Stomach (tissue), 9 donors: ENCODE results near the gene CACUL1. TPM values are rescaled to one million over a fixed set of nuclear protein-coding genes. Genes with fewer than 3 reads are reported as not detected.
"Not testable (repeated sequence)": the region's sequence is repeated elsewhere in the genome, so short reads cannot be mapped to it uniquely, and the experiment has no call there.

ENCODE experiments used
- DNase-seq, 2 donors: peaks; one replicate each; pipeline versions ENCODE4 v3.0.0 to v3.0.0-alpha.2; 2013 to 2019
- H3K27ac ChIP-seq, 5 donors: fragments of 200-600 bp in 4 of 5; sonication (generic) in 4 of 5; one replicate each; pipeline ENCODE4 v1.5.1; 2013 to 2019; ENCODE audit warnings: mild to moderate bottlenecking in 1 of 5, moderate library complexity in 1 of 5
- H3K27me3 ChIP-seq, 3 donors: fragments of 200-600 bp; sonication (generic); one replicate each; pipeline ENCODE4 v1.5.1; 2017 to 2019; ENCODE audit warnings: mixed run types in 1 of 3
- H3K36me3 ChIP-seq, 4 donors: fragments of 200-600 bp; sonication (generic); 1 replicate in 3 of 4; 2 replicates in 1 of 4; pipeline ENCODE4 v1.5.1; 2016 to 2019
- H3K4me1 ChIP-seq, 4 donors: fragments of 200-600 bp; sonication (generic); one replicate each; pipeline ENCODE4 v1.5.1; 2016 to 2019
- H3K4me3 ChIP-seq, 4 donors: fragments of 200-600 bp; sonication (generic) in 3 of 4; one replicate each; pipeline ENCODE4 v1.5.1; 2016 to 2019; ENCODE audit warnings: mild to moderate bottlenecking in 1 of 4
- H3K9me3 ChIP-seq, 4 donors: fragments of 200-600 bp; sonication (generic); one replicate each; pipeline ENCODE4 v1.5.1; 2016 to 2019
- CTCF ChIP-seq, 7 experiments: fragments of 450-650 bp in 4 of 7; fragments of 200-600 bp in 3 of 7; sonication (generic) in 3 of 7; IDR thresholded peaks; one replicate each; pipeline ENCODE4 v1.5.1; 2016 to 2019; ENCODE audit warnings: antibody characterized with exemption in 7 of 7, control low read depth in 2 of 7, mild to moderate bottlenecking in 1 of 7
- EP300 ChIP-seq: sonication (generic); formaldehyde crosslinking; IDR thresholded peaks from one replicate; pipeline ENCODE4 v1.6.1; 2017; ENCODE audit warnings: antibody characterized with exemption
- POLR2A ChIP-seq, 4 donors: fragments of 450-650 bp; IDR thresholded peaks; one replicate each; pipeline ENCODE4 v1.6.1; 2016; ENCODE audit warnings: antibody characterized with exemption in 4 of 4, control low read depth in 2 of 4, mild to moderate bottlenecking in 1 of 4, moderate library complexity in 1 of 4
- POLR2AphosphoS5 ChIP-seq, 3 donors: sonication (generic); formaldehyde crosslinking; IDR thresholded peaks; one replicate each; pipeline ENCODE4 v1.6.1; 2016; ENCODE audit warnings: antibody characterized with exemption in 3 of 3
- WGBS, 5 donors: extraction: QIAGEN DNeasy Blood & Tissue Kit in 3 of 5; methylation state at CpG; one replicate each; pipeline versions ENCODE4 v1.1.5 to v1.1.7; 2013 to 2018; 5-methylcytosine and 5-hydroxymethylcytosine counted together
- intact Hi-C: fragments of 100-400 bp; cut with DNase I; formaldehyde crosslinking; loops from one replicate; pipeline ENCODE4 v1.15.1; 2023; ENCODE audit warnings: low total_unique reads
- polyA plus RNA-seq, 3 donors: library from polyadenylated mRNA; stranded (reverse); fragments of 200-250 nt; gene quantifications; one replicate each; pipeline ENCODE4 v1.2.3, GENCODE V29; 2013
- total RNA-seq, 5 donors: library from RNA; depleted of rRNA; stranded (reverse); fragments of >200 nt; gene quantifications; one replicate each; pipeline versions ENCODE4 v1.1.0 to v1.2.3, GENCODE V29; 2014 to 2016
- donor health status: healthy with polysubstance abuse.
- donor health status: Bipolar disorder and iron deficiency.
- donor health status: healthy.

Gene CACUL1
- total and polyA plus RNA-seq, 8 donors = 5.1 to 76.9 (median 18.5) TPM

- H3K4me3 ChIP-seq = no peak overlapping the region
- DNase-seq = peak; percentile 34 to 59
Measured at GRCh38 chr10:118800920-118801319, 46.1 kb upstream of the CACUL1 start.

GRCh38 chr10:118799777-118800176 lies 45.0 kb upstream of the CACUL1 start:
- H3K4me1 ChIP-seq = no peaks in the 10 kb centered on the region
- no peak overlapping the region for H3K4me3 ChIP-seq
- no peak for DNase-seq
- TF ChIP-seq POLR2AphosphoS5 (IDR thresholded peaks at IDR 0.05) = no peak
- no peak for TF ChIP-seq EP300
- TF ChIP-seq POLR2A (IDR thresholded peaks at IDR 0.05) = no peak
- no peak for TF ChIP-seq CTCF (IDR thresholded peaks at IDR 0.05)
- no peaks in the 10 kb centered on the region for H3K9me3 ChIP-seq
- no peaks in the 10 kb centered on the region for H3K36me3 ChIP-seq
- intact Hi-C loops = no loop called here
- H3K27ac ChIP-seq = no peak overlapping the region
- H3K27me3 ChIP-seq = no peaks in the 10 kb centered on the region
- WGBS, 5 donors = 37 to 47% (median 46%) methylated on average over 3 of the region's 3 CpGs

More at GRCh38 chr10:118800920-118801319, 46.1 kb upstream of the CACUL1 start:
- H3K36me3 ChIP-seq = no peaks in the 10 kb centered on the region
- H3K27me3 ChIP-seq = no peaks in the 10 kb centered on the region
- intact Hi-C loops = no loop called here
- no peaks in the 10 kb centered on the region for H3K9me3 ChIP-seq
- no peaks in the 10 kb centered on the region for H3K4me1 ChIP-seq
- WGBS, 5 donors = 39 to 46% (median 44%) methylated on average over 4 of the region's 4 CpGs
- H3K27ac ChIP-seq = no peak overlapping the region
- TF ChIP-seq CTCF (IDR thresholded peaks at IDR 0.05) (peak in 5 of 7 experiments; percentile 13 to 50 (median 26)), POLR2AphosphoS5 (IDR thresholded peaks at IDR 0.05) (no peak)

GRCh38 chr10:118798231-118798662 lies 43.5 kb upstream of the CACUL1 start:
- Histone ChIP-seq H3K9me3 (no peaks in the 10 kb centered on the region), H3K4me3 (no peak overlapping the region), H3K27me3 (no peaks in the 10 kb centered on the region), H3K27ac (no peak overlapping the region), H3K36me3 (no peaks in the 10 kb centered on the region), H3K4me1 (no peaks in the 10 kb centered on the region)
- peak in 1 of 2 donors; percentile 34 for DNase-seq
- TF ChIP-seq CTCF (IDR thresholded peaks at IDR 0.05) (no peak), POLR2AphosphoS5 (IDR thresholded peaks at IDR 0.05) (no peak)
- intact Hi-C loops = no loop called here
- 41 to 59% (median 48%) methylated on average over 3 of the region's 3 CpGs for WGBS, 5 donors

- H3K4me3 ChIP-seq, H3K4me1 ChIP-seq, DNase-seq, H3K27me3 ChIP-seq, intact Hi-C loops, H3K9me3 ChIP-seq, H3K36me3 ChIP-seq, H3K27ac ChIP-seq: not testable (repeated sequence)
- 88 to 97% (median 93%) methylated on average over 7 of the region's 7 CpGs for WGBS, 5 donors
Measured at GRCh38 chr10:118794971-118795370, 40.2 kb upstream of the CACUL1 start.

GRCh38 chr10:118793545-118793944 lies 38.8 kb upstream of the CACUL1 start:
- no peak overlapping the region for H3K4me3 ChIP-seq
- no peaks in the 10 kb centered on the region for H3K9me3 ChIP-seq
- H3K27me3 ChIP-seq = no peaks in the 10 kb centered on the region
- intact Hi-C loops = no loop called here
- no peak overlapping the region for H3K27ac ChIP-seq
- H3K36me3 ChIP-seq = no peaks in the 10 kb centered on the region
- TF ChIP-seq CTCF (IDR thresholded peaks at IDR 0.05) (no peak), POLR2A (IDR thresholded peaks at IDR 0.05) (no peak), EP300 (no peak), POLR2AphosphoS5 (IDR thresholded peaks at IDR 0.05) (no peak)
- 88 to 91% (median 90%) methylated on average over 6 of the region's 6 CpGs for WGBS, 5 donors
- DNase-seq = no peak
- no peaks in the 10 kb centered on the region for H3K4me1 ChIP-seq
